Measurements from ENCODE around the gene KLF3.
A peak's percentile ranks its signal among the peaks of the same experiment; 100 is the strongest.

The KLF3 gene

DNA sequence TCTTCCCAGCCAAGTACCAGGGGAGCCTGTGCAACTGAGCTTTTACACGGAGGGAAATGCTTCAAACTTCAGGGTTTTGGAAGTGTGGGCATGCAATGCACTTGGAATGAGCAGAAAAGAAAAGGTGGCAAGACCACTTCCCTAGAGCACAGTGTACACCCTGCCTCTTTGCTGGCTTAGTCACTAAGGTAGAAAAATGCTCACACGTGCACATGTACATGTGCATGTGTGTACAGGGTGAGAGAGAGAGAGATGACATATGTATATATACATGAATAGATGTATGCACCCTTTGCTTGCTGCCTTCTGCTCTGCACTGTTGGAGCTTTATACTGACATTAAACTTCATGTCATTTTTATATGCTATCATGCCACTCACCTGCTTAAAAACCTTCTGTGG lies 7.9 kb upstream of the KLF3 start:
- no peak for DNase-seq

DNA sequence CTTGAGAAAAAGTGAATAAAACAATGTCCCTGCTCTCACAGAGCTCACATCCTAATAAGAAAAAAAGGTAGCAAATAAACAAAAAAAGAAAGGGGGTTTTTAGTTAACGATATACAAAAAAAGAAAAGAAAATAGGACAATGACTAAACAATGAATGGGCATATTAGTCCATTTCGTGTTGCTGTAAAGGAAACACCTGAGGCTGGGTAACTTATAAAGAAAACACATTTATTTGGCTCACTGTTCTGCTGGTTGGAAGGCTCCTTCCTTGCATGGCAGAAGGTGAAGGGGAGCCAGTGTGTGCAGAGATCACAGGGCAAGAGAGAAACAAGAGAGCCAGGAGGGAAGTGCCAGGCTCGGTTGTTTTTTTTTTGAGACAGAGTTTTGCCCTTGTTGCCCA lies 4.7 kb upstream of the KLF3 start:
- no peak for DNase-seq

DNA sequence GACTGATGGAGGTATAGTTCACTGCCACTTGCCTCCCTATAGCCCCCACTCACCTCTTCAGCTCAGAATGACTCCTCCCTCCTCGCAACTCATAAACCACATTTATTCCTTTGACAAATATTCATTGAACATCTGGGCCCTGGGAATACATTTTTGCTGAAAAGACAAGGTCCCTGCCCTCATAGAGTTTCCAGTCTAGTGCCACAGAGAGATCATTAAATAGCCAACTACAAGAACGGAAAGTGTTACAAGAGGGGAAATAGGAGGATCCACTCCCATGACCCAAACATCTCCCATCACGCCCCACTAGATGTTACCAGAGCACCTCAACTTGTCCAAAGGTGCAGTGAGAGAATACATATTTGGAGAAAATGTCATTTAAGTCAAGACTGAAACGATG lies 3.2 kb upstream of the KLF3 start:
- no peak for DNase-seq

DNA sequence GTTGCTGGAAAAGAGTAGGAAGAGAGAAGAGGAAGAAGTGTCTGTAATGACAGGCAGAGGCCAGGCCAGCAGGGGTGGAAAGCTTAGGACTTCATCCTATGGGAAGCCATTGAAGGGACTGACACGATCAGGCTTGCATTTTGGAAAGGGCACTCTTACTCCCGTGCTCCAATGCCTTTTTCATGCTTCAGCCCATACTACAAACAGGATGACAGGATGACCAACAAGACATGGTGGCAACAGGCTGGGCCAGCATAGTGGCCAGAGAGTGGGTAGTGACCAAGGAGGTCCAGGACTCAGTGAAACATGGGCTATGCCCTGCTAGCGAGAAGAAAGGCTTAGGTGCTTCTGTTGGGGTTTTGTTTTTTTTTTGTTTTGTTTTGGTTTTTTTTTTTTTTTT lies 2.6 kb upstream of the KLF3 start:
- no peak for DNase-seq

DNA sequence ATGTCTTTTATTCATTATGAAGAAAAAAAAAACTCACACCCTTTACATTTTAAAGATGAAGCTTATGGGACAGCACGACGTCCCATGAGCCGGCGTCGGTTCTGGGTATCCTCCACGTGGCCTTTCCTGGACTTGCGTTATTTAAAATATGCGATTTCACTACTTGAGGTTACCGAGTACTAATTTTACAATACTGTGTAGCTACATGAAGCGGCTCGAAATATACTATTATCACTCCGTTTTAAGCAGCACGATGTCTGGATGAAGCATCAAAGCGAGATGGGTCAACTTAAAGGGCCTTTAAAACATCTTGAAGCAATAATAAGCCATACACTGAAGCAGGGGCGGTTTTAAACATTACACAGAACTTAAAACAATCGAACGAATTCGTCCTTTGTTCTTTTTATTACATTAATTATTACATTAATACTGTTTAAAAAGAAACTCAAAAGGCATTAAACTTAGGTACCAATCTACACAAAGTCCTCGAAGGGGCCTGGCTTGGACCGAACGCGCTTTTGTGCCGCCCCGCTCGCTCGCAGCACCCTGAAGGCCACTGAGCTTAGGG lies 1.4 kb upstream of the KLF3 start:
- no peak for DNase-seq

DNA sequence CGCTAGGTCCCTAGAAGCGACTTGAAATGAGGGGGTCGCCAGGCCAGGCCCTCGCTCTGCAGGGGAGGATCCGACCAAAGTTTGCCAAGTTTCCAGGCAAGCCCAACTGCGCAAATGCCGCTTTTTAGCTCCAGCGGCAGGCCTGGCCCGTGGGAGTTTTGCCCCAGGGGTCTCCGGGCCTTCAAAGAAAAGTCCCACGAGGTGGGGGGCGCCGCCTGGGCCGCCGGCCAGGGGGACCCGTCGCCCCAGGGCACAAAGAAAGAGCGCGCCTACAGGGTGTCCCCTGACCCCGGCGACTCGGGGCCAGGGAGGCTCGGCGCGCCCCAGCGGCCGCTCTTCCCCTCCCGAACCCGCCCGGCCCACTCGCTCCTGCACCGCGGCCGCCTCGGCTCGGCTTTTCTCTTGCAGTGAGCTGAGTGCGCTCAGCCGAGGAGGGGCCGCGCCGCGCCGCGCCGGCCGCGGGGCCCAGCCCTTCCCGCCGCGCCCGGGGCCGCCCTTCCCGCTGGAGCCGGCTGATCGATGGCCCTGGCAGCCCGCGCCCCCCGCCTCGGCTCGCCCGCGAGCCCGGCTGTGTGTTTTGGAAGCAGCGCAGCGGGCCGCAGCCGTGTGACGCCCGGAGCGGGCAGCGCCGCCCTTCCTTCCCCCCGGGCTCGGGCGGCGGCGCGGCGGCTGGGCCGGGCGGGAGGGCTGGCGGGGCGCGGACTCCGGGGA lies 754 bp upstream of the KLF3 start:
- DNase-seq: no peak

DNA sequence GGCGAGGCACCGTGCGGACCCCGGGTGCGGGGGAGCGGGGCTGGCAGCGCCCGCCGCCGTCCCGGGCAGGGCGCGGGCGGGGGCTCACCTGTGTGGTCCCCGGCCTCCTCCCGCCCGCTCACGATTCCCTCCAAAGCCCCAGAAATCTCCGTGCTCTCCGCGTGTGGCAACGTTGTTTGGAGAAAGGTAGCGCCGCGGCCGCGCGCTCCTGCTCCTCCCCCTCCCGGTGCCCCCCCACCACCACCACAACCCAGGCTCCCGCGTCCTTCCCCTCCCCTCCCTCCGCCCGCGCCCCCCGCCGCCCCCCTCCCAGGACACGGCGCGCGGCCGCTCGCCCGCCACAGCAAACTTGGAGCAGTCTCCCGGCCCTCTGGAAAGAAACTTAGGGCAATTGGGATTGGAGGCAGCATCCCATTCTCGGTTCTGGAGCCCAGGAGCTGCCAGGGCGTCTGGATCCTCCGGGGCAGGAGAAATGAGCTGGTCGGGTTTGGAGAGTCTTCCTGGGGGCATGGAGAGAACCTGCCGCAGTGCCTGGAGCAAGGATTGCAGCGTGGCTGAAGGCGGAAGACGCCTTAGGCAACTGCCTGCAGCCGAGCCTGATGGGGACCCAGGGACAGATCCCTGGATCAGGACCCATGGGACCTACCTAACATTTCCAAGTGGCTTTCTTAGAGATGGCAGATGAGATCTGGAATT lies 855 bp downstream of the KLF3 start:
- peak; percentile 7 for DNase-seq

DNA sequence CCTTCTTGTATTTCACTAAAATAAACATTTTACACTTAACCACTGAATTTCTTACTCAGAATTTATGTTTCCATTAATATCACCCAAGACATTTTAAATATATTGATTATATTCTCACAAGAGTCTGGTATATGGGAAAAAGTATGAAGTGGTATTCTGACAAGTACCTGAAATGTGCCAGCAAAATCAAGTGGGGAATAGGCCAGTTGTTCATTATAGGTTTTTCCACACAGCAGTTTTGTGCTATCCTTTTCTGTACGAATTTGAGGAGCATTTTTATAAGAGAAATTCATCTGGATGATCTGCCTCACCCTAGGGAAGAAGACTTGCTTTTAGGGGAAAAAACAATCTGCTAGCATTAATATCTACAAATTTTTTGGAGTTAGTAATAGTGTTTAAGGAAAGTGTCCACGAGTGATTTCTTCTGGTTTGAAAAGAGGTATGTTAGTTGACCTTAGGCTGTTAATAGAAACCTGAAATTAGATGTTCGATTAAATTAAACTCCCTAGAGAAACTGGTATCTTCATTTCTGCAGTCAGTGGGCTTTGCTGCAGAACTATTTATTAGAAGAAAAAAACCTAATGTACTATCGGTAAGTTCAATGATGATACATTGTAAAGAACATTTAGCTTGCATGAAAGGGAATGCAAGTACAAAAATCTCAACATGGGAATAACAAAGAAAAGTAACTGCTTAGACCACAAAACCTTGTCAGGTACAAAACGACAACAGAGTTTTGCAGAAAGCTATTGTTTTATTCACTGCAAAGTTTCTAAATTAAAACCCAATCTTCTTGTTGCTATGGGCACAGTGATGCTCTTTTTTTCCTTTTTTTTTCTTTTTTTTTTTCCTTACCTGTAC lies 1.8 kb downstream of the KLF3 start:
- DNase-seq: no peak

DNA sequence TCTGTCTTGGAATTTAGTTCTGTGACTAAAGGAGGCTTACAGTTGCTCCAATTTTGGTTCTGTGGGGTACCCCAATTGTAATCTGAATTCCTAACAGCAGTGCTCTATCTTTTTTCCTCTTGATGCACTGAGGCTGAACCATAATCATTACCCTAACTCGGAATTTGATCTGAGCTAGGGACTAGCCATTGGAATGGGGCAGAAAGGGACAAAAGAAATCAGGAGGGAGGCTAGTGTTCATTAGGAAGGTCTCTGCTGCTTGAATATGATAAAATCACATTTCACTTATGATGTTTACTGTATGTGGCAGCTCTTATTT lies 2.7 kb downstream of the KLF3 start:
- DNase-seq: no peak

DNA sequence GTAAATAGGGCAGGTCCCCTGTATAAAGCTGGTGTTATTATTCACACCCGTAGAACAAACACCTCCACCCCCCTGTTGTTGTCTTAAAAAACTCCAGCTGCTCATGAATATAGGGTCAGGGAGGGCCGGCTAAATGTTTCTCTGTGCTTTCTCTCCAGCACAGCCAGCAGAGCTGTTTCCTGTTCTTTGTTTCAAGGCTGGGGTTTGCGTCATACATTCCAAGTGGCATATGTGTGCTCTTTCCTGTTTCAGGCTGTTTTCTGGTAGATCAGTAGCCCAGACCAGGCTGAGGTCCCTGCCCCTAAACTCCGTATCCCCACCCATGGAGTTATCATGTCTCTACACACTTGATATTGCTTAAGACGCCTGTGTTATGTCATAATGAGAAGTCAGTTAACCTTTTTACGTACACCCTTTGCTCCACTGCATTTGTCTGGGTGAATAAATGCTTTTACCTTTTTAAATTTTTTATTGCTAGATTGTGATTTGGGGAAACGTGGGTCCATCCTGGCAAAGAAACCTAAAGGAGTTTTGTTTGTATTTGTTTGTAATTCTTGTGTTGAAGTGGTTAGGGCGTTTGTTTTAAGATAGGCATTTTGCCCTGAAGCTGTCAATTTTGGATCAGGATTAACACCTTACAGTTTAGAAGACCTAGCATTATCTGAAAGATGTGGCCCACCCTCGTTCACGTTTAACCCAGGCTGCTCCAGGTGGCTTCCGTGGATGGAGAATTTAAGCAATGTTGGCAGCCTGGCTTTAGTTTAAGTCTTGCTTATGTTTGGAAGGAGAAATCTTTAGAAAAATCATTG lies 3.3 kb downstream of the KLF3 start:
- peak; percentile 49 for DNase-seq

DNA sequence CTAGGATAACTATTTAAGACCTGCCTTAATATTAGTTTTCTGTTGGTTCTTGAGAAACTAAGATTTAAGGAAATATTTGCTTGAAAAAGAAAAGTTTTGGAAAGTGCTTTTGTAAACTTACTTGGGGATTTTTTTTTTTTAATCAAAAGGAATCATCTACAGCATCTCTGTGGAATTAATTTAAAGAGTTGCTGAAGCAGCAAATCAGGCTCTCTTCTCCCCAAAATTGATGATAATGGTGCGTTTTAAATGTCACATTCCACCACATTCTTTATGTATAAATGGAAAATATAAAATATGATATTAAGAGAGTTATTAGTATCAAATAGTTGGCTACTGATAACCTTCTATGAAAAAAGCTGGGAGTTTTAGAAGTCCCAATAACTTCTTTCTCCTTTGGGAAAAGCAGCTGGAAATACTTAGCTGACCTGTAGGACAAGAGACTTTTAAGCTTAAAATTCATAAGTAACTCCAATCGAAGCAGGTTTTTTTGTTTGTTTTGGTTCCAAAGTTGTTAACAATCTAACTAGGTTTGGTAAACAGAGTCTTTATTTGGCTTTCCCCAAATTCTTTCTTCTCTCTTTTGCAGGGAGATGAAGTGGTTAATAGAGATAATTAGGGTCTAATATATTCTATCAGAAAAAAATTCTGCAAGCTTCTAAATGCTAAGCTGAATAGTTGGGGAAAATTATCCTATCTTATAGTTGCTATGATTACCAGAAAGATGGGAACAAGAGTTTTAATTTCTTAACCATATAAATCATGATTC lies 4.4 kb downstream of the KLF3 start:
- no peak for DNase-seq

DNA sequence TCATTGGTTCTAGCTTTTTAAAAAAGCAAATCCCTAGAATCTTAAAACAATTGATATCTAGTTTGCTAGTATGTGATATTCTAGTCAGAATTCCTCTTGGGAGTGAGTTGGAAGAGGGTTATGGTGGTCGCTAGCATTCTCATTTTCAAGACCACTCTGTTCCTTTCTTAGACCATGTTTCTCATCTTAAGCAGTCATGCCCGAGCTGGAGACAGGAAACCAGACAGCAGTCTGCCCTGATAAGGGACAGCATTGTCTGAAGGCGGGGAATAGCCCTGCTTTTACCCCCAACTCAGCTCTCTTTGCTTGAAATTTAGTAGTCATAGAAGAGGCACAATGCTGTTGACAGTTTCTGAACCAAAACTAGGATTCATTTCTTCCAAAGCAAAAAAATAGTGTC lies 5.2 kb downstream of the KLF3 start:
- no peak for DNase-seq

DNA sequence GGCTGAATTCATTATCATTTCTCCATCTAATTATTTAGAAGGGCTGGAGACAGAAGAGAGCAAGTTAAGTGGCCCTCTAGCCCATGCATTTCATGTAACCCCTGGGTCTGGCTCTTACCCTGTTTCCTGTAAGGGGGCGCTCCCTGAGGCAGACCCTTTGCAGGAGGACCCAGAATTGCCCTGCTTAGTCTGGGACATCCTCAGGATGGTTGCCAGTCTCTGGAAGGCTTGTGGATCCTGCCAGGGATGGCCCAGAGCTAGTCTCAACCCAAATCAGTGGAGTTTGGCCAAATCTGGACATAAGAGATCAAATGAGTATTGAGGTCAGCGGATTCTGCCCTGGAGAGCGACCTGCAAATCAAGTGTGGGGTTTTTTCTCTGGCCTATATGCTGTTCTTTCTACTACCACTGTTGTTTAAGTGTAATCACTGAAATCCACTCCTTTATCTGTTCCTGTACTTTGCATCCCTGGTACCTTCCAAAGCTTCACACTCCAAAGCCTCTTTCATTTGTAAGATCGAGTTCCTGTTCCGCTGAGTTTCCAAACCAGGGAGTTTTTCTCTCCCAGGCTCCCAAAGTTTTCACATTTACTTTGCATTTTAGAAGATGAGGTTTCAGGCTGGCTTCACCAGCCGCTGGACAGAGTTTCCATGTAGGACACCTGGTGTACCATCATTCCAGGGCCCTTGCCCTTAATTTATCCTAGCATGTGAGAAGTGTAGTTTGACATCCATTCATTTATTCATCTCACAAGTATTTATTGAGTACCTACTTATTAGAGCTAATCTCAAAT lies 6.3 kb downstream of the KLF3 start:
- DNase-seq: no peak

DNA sequence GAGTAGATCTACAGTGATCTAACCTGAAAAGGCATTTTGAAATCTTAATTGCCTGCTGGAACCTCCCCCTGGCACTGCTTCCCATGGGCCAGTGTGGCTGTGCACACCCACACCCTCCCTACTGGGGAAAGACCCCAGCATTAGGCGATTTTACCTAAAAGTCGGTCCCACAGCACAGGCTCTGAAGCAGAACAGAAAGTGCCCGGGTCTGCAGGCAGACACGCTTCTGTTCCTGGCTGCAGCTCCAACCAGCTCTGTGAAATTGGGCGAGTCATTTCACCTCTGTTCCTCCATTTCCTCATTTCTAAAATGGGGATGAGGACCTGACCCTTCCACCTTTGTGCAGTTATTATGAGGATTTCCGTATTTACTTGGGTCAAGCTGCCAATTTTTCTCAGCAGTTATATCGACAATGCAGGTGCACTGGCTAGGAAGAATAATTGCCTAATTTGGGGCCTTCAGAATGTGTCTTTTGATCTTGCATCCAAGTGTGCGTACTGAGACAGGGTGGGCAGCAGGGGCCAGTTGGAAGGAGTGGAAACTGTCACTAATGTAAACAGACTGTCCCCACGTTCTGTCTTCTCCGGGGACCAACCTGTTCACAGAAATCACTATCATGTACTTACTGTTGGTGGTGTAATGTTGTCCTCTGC lies 7.1 kb downstream of the KLF3 start:
- no peak for DNase-seq

DNA sequence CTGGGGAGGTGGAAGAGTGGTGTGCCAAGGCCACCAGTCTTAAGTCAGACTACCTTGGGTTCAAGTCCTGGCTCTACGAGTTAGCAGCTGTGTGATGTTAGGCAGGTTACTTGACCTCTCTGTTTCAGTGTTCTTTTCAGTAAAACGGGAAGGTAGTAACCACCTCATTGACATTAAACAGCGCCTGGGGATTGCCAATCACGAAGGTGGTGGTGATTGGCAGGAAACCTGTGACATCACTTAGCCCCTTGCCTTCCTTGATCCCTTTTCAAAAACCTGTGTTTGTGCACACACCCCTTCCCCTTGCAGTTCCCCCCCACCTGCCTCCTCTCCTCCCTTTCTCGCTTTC lies 7.6 kb downstream of the KLF3 start:
- DNase-seq: no peak

DNA sequence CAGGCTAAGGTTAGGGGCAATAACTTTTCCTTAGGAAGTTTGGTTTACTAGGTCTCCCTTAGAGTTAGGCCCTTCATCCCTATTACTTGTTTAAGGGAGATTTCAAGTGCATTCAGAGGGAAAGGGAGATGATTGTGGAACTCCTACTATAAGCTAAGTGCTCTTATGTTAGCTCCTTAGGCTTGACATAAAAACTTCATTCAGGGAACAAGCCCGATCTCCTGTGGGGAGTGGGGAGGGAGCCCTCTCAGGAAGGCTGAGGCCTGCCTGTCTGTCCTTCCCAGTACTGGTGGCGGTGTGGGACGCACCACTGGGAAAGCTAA lies 8.0 kb downstream of the KLF3 start:
- DNase-seq: no peak

DNA sequence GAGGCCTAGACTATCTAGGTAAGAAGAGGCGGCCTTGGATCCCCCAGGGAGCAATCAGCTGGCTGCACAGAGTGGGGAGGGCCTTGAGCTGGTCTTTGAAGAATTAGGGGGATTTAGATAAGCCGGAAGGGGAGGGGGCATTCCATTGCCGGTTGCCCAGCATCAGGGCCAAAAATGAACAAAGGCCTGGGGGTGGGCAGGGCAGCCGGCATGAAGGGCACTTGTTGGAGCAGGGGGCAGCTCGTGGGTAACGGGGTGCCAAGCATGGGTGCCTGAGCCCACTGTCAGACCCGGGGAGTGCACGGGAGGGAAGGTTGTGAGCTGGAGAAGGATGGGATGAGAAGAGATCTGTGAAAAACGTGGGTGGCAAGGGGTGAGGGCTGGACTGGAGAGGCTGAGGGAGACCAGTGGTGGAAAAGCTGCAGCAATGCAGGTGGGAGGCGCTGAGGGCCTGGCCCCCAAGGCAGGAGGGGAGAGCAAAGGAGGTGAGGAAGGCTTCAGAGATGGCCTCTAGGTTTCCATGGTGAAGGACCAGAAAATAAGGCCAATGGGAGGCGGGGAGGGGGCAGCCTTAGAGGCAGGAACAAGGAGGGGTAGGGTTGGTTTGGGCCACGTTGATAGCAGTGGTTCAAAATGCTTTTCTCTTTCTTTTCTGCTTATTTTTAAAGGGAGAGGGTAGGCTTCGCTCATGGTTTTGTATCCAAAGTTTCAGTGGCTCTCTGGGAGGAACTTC lies 8.6 kb downstream of the KLF3 start:
- no peak for DNase-seq

DNA sequence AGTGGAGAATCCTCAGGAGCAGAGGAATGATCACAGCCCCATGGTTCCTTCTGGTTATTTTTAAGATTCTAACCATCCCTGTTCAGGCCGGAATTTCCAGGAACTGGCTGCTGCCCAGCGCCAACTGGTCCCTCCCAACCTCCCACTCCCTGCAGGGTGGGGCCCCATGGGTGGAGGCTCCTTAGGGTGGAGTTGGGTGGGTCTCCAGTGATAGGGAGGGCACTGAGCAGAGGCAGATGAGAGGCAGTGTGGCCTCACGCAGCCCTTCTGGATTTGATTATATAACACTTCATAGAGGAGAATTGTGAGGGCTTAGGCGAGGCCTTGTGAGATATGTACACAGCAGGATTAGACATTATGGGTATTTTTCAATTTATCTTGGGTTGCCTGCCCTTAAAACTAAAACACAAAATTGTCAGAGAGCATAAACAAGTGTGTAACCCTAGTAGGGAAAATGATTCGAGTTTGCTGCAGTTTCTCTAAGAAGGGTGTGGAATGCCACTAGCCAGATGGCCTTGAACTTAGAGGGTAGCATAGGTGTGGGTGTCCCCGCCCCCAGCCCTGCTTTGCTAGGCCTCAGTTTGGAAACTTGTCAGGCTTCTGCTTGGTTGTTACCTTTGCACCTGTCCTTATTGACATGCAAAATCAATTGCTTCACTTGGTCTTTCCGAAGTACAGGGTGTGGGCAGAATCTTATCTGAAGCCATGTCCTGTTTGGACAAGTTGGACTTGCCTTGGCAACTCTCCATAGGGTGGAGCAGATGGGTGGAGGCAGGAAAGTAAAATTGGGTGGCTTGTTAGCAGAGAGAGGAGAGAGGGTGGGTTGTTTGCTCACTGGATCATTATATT lies 9.4 kb downstream of the KLF3 start:
- no peak for DNase-seq
